Measurements from ENCODE around the gene UBE2R2.

DNA sequence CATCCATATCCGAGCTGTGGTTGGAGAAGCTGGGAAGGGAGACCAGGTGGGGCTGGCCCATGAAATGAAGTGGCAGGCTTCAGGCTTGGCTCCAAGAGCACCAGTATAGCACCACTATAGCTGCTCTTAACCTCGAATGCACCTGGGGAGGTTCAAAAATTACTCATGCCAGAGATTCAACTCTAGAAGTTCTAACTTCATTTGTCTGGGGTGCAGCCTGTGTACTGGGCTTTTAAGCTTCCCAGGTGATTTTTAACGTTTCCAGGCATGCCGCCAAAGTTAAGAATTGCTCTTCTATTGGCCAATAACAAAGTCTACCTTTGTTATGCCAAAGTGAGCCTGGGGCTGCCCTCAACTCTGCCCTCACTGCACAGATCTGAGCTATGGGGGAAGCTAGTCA, 21.1 kb upstream of the UBE2R2 start:
- TF ChIP-seq, protein P1, sequence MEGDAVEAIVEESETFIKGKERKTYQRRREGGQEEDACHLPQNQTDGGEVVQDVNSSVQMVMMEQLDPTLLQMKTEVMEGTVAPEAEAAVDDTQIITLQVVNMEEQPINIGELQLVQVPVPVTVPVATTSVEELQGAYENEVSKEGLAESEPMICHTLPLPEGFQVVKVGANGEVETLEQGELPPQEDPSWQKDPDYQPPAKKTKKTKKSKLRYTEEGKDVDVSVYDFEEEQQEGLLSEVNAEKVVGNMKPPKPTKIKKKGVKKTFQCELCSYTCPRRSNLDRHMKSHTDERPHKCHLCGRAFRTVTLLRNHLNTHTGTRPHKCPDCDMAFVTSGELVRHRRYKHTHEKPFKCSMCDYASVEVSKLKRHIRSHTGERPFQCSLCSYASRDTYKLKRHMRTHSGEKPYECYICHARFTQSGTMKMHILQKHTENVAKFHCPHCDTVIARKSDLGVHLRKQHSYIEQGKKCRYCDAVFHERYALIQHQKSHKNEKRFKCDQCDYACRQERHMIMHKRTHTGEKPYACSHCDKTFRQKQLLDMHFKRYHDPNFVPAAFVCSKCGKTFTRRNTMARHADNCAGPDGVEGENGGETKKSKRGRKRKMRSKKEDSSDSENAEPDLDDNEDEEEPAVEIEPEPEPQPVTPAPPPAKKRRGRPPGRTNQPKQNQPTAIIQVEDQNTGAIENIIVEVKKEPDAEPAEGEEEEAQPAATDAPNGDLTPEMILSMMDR (IDR thresholded peaks at IDR 0.05), result no peak
- no peak for TF ChIP-seq POLR2A (IDR thresholded peaks at IDR 0.05)
